ENCODE results near the gene CFAP69.

- TF ChIP-seq TAF1 (IDR thresholded peaks at IDR 0.05; ENCODE audit: borderline replicate concordance, insufficient read depth, low read length) (no peak), SIN3A (IDR thresholded peaks at IDR 0.05; ENCODE audit: borderline replicate concordance, insufficient read depth, low read length) (no peak), POLR2AphosphoS5 (IDR thresholded peaks at IDR 0.05; ENCODE audit: low read depth, low read length) (no peak), FOXP2 (optimal IDR thresholded peaks at IDR 0.05; ENCODE audit: borderline replicate concordance, extremely low read depth, extremely low read length, insufficient read depth) (no peak)
- TF ChIP-seq, protein P1, sequence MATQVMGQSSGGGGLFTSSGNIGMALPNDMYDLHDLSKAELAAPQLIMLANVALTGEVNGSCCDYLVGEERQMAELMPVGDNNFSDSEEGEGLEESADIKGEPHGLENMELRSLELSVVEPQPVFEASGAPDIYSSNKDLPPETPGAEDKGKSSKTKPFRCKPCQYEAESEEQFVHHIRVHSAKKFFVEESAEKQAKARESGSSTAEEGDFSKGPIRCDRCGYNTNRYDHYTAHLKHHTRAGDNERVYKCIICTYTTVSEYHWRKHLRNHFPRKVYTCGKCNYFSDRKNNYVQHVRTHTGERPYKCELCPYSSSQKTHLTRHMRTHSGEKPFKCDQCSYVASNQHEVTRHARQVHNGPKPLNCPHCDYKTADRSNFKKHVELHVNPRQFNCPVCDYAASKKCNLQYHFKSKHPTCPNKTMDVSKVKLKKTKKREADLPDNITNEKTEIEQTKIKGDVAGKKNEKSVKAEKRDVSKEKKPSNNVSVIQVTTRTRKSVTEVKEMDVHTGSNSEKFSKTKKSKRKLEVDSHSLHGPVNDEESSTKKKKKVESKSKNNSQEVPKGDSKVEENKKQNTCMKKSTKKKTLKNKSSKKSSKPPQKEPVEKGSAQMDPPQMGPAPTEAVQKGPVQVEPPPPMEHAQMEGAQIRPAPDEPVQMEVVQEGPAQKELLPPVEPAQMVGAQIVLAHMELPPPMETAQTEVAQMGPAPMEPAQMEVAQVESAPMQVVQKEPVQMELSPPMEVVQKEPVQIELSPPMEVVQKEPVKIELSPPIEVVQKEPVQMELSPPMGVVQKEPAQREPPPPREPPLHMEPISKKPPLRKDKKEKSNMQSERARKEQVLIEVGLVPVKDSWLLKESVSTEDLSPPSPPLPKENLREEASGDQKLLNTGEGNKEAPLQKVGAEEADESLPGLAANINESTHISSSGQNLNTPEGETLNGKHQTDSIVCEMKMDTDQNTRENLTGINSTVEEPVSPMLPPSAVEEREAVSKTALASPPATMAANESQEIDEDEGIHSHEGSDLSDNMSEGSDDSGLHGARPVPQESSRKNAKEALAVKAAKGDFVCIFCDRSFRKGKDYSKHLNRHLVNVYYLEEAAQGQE (IDR thresholded peaks at IDR 0.05; ENCODE audit: insufficient read depth in 1 of 2, low read depth in 2 of 2, low read length in 2 of 2) = no peak
These were observed 25.6 kb downstream of the CFAP69 start for GRCh38 chr7:90270431-90271178.
